Muscle layer of colon (tissue), 2 donors: Measurements from ENCODE around the gene PDE4B.

Source experiments
- H3K27ac ChIP-seq: one replicate; pipeline ENCODE4 v1.7.0; 2013; ENCODE audit warnings: low read depth, mild to moderate bottlenecking, low read length, moderate library complexity
- H3K27me3 ChIP-seq, 2 donors: one replicate each; pipeline ENCODE4 v1.7.0; 2013; ENCODE audit warnings: low read length in 2 of 2, mild to moderate bottlenecking in 2 of 2; ENCODE audit not compliant: insufficient read depth in 2 of 2, control insufficient read depth in 1 of 2
- H3K36me3 ChIP-seq: one replicate; pipeline ENCODE4 v1.7.0; 2013; ENCODE audit warnings: mild to moderate bottlenecking, low read length; ENCODE audit not compliant: insufficient read depth
- H3K4me1 ChIP-seq: one replicate; pipeline ENCODE4 v1.7.0; 2013; ENCODE audit warnings: mild to moderate bottlenecking, low read length; ENCODE audit not compliant: insufficient read depth
- H3K4me3 ChIP-seq, 2 donors: one replicate each; pipeline ENCODE4 v1.7.0; 2013; ENCODE audit warnings: low read length in 2 of 2, low read depth in 1 of 2, mild to moderate bottlenecking in 1 of 2, moderate library complexity in 1 of 2
- H3K9ac ChIP-seq: one replicate; pipeline ENCODE4 v1.7.0; 2013; ENCODE audit warnings: low read length
- H3K9me3 ChIP-seq: one replicate; pipeline ENCODE4 v1.7.0; 2013; ENCODE audit warnings: mild to moderate bottlenecking, low read length
- donor health status: abdominal sarcoma.
- donor health status: Adenocarcinoma of cecum.

PDE4B gene

GRCh38 chr1:66256629-66257572 lies 464.2 kb downstream of the PDE4B start:
- Histone ChIP-seq H3K9me3 (no peaks in the 10 kb centered on the region), H3K4me3 (no peak overlapping the region), H3K4me1 (peaks cover 16% of the 10 kb centered on the region), H3K27me3 (no peaks in the 10 kb centered on the region), H3K36me3 (no peaks in the 10 kb centered on the region), H3K27ac (no peak overlapping the region), H3K9ac (no peak overlapping the region)

GRCh38 chr1:66258404-66259105 lies 465.9 kb downstream of the PDE4B start:
- H3K4me3 ChIP-seq: no peak overlapping the region
- no peak overlapping the region for H3K27ac ChIP-seq
- H3K9ac ChIP-seq: no peak overlapping the region
- H3K27me3 ChIP-seq: no peaks in the 10 kb centered on the region
- H3K9me3 ChIP-seq: no peaks in the 10 kb centered on the region
- H3K4me1 ChIP-seq: peaks cover 21% of the 10 kb centered on the region
- no peaks in the 10 kb centered on the region for H3K36me3 ChIP-seq

DNA sequence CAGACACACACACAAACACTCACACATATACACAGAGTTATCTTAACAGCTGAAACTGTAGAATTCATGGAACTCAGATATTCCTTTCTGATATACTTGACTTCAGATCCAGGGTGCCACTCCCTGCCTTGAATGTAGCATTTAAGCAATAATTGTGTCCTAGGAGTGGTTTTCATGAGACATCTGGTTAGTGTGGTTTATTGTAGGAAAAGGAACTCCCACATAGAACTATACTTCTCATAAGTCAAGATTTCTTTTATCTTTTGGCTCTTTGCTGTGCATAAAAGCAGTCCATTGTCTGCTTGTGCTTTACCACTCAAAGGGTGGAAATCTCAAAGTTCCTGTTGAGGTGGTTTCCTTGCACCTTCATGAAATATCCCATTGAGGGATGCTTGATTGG lies 468.7 kb downstream of the PDE4B start:
- Histone ChIP-seq H3K9ac (no peak overlapping the region), H3K27ac (no peak overlapping the region)

GRCh38 chr1:66262208-66262963 lies 469.7 kb downstream of the PDE4B start:
- Histone ChIP-seq H3K4me3 (peak overlapping the region in 1 of 2 donors; percentile 5), H3K9ac (no peak overlapping the region), H3K36me3 (no peaks in the 10 kb centered on the region), H3K9me3 (no peaks in the 10 kb centered on the region), H3K27me3 (no peaks in the 10 kb centered on the region), H3K27ac (no peak overlapping the region), H3K4me1 (peaks cover 9% of the 10 kb centered on the region)

More for the DNA sequence above, 468.7 kb downstream of the PDE4B start:
- Histone ChIP-seq H3K27me3 (no peaks in the 10 kb centered on the region), H3K4me3 (no peak overlapping the region), H3K9me3 (no peaks in the 10 kb centered on the region), H3K36me3 (no peaks in the 10 kb centered on the region), H3K4me1 (peaks cover 19% of the 10 kb centered on the region)

DNA sequence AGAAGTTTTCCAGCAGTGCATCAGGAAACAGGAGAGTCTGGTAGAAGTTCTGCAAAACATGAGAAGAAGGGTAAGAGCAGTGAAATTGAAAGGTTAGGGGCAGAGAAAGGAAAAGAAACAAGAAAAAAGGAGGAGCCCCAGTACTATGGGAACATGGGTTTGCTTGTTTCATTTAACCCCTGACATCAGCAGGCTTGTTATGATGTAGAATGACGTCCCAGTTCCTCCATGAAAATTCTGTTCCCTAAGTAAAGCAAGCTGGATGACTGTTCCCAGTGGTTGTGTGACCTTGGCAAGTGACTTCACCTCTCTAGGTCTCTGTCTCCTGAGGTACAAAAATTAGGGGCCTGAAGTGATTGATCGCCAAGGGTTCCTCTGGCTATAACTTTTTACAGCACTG lies 472.6 kb downstream of the PDE4B start:
- Histone ChIP-seq H3K36me3 (no peaks in the 10 kb centered on the region), H3K4me1 (peaks cover 9% of the 10 kb centered on the region), H3K27me3 (no peaks in the 10 kb centered on the region), H3K27ac (no peak overlapping the region), H3K9me3 (no peaks in the 10 kb centered on the region), H3K9ac (no peak overlapping the region), H3K4me3 (no peak overlapping the region)

DNA sequence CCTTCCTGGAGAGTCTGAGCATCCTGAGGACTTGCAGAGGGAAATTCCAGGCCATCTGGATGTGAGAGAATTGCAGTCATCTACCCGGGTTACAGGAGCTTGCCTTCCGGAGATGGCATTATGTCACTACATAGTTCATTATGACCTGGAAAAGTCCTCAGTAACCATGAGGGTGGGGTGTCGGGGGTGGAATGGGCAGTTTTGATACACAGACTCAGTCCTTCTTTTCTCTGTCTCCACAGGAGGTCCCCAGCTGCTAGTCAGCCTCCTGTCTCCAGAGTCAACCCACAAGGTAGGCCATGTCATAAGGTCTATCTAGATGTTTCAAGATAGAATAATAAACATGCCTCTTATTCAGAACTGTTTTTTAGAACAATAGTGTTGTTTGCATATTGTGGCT lies 473.1 kb downstream of the PDE4B start:
- H3K9ac ChIP-seq: no peak overlapping the region
- no peaks in the 10 kb centered on the region for H3K9me3 ChIP-seq
- no peaks in the 10 kb centered on the region for H3K27me3 ChIP-seq
- no peaks in the 10 kb centered on the region for H3K36me3 ChIP-seq
- H3K27ac ChIP-seq: no peak overlapping the region
- H3K4me1 ChIP-seq: peaks cover 14% of the 10 kb centered on the region
- no peak overlapping the region for H3K4me3 ChIP-seq

- Histone ChIP-seq H3K4me1 (peaks cover 18% of the 10 kb centered on the region), H3K36me3 (no peaks in the 10 kb centered on the region), H3K9me3 (no peaks in the 10 kb centered on the region), H3K4me3 (no peak overlapping the region), H3K27me3 (no peaks in the 10 kb centered on the region), H3K27ac (no peak overlapping the region), H3K9ac (no peak overlapping the region)
Observed at GRCh38 chr1:66266350-66266749, 473.7 kb downstream of the PDE4B start.

- H3K4me3 ChIP-seq: no peak overlapping the region
- H3K27me3 ChIP-seq: no peaks in the 10 kb centered on the region
- no peak overlapping the region for H3K9ac ChIP-seq
- H3K27ac ChIP-seq: no peak overlapping the region
- H3K4me1 ChIP-seq: peaks cover 20% of the 10 kb centered on the region
- no peaks in the 10 kb centered on the region for H3K9me3 ChIP-seq
- H3K36me3 ChIP-seq: no peaks in the 10 kb centered on the region
Observed at GRCh38 chr1:66266756-66267155, 474.1 kb downstream of the PDE4B start.

DNA sequence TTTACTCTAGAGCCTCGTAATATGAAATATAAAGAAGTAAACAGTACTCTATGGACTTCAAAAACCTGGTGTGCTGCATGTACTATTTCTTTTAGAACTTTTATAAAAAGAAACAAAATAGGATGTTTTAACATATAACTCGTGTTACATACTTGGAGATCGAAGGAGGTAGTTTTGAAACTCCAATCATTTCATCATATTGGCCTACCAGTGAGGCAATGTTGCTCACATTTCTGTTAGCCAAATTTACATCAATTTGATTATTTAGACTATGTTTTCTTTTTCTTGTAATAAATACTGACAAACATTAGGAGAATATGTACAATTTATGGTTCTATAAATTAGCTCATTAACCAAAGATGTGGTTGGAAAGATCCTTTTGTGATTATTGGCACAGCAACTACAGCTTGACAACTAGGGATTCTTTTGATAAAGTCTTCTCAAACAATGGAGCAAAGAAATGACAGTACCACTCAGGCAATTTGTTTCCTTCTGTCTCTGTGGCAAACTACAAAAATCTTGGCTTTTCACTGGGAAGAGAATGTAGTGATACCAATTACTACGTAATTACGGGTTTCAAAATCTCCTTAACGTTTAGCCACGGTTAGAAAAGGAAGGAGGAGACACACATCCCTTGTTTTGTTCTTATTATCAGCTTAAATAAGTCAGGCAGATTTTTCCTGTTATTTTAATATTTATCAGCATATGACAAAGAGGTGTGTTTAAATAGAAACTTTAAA lies 474.7 kb downstream of the PDE4B start:
- Histone ChIP-seq H3K4me1 (peaks cover 25% of the 10 kb centered on the region), H3K9ac (no peak overlapping the region), H3K36me3 (no peaks in the 10 kb centered on the region), H3K9me3 (no peaks in the 10 kb centered on the region), H3K4me3 (no peak overlapping the region), H3K27ac (no peak overlapping the region), H3K27me3 (no peaks in the 10 kb centered on the region)

GRCh38 chr1:66269222-66269621 lies 476.5 kb downstream of the PDE4B start:
- Histone ChIP-seq H3K9me3 (no peaks in the 10 kb centered on the region), H3K27me3 (no peaks in the 10 kb centered on the region), H3K4me3 (no peak overlapping the region), H3K9ac (no peak overlapping the region), H3K36me3 (no peaks in the 10 kb centered on the region), H3K4me1 (peaks cover 27% of the 10 kb centered on the region), H3K27ac (no peak overlapping the region)
